NCI-H1092 treated with DMSO at 0.1 percent for 48 hours (cell line): ENCODE data around the gene CLIC3.
"Not testable (repeated sequence)": the region's sequence is repeated elsewhere in the genome, so short reads cannot be mapped to it uniquely, and the experiment has no call there.

ENCODE experiments used
- DNase-seq: peaks from one replicate; lab custom pipeline; 2025; lab: John Stamatoyannopoulos, UW

Gene CLIC3

GRCh38 chr9:136996361-136997292 is at the start of gene CLIC3:
CLIC3 (minus strand) TSS chr9:136996568; CDS start chr9:136996543, 25 bp downstream.
- DNase-seq, result no peak

- DNase-seq, result peak; percentile 26
Measured at GRCh38 chr9:137045294-137046087, 49.1 kb upstream of the CLIC3 start.

- DNase-seq, result peak; percentile 59
Measured at GRCh38 chr9:137044502-137045177, 48.3 kb upstream of the CLIC3 start.

- no peak for DNase-seq
Measured at GRCh38 chr9:137044037-137044436, 47.7 kb upstream of the CLIC3 start.

- DNase-seq, result no peak
Measured at GRCh38 chr9:137042751-137043727, 46.7 kb upstream of the CLIC3 start.

- no peak for DNase-seq
Measured at GRCh38 chr9:137041124-137041523, 44.8 kb upstream of the CLIC3 start.

- no peak for DNase-seq
Measured at GRCh38 chr9:137040568-137040967, 44.2 kb upstream of the CLIC3 start.

- DNase-seq, result no peak
Measured at GRCh38 chr9:137039611-137040366, 43.4 kb upstream of the CLIC3 start.

GRCh38 chr9:137038916-137039315 is 42.5 kb upstream of the CLIC3 start:
- DNase-seq, result no peak

- no peak for DNase-seq
Measured at GRCh38 chr9:137037483-137037882, 41.1 kb upstream of the CLIC3 start.

GRCh38 chr9:137037035-137037434 is 40.7 kb upstream of the CLIC3 start:
- no peak for DNase-seq

GRCh38 chr9:137035937-137036336 is 39.6 kb upstream of the CLIC3 start:
- DNase-seq, result no peak

- no peak for DNase-seq
Measured at GRCh38 chr9:137035507-137035834, 39.1 kb upstream of the CLIC3 start.

- peak; percentile 91 for DNase-seq
Measured at GRCh38 chr9:137034709-137035506, 38.5 kb upstream of the CLIC3 start.

- DNase-seq, result no peak
Measured at GRCh38 chr9:137034039-137034708, 37.8 kb upstream of the CLIC3 start.

GRCh38 chr9:137033481-137033880 is 37.1 kb upstream of the CLIC3 start:
- not testable (repeated sequence) for DNase-seq

GRCh38 chr9:137032858-137033257 is 36.5 kb upstream of the CLIC3 start:
- DNase-seq, result no peak

GRCh38 chr9:137031904-137032640 is 35.7 kb upstream of the CLIC3 start, which contains the start of gene FUT7:
FUT7 (minus strand) TSS chr9:137032088; CDS start chr9:137031991, 97 bp downstream.
- DNase-seq, result no peak
